DOHH2 (cell line): ENCODE measurements around the gene CLMN.

Source experiments
- H3F3A ChIP-seq: fragments of 200-600 bp; sonication (generic), shearing (Covaris generic); 2 replicates; pipeline ENCODE4 v1.6.0; 2016; ENCODE audit warnings: antibody characterized with exemption, mild to moderate bottlenecking; ENCODE audit not compliant: control insufficient read depth, insufficient read depth
- H3K27ac ChIP-seq: fragments of 200-600 bp; sonication (generic); 2 replicates; pipeline ENCODE4 v1.5.1; 2014; ENCODE audit warnings: low read depth, mild to moderate bottlenecking, low read length, moderate library complexity
- H3K27me3 ChIP-seq: fragments of 200-600 bp; sonication (generic); 2 replicates; pipeline ENCODE4 v1.6.1; 2014; ENCODE audit warnings: mild to moderate bottlenecking, low read length, mixed read lengths; ENCODE audit not compliant: control insufficient read depth
- H3K36me3 ChIP-seq: fragments of 200-600 bp; sonication (generic); 2 replicates; pipeline ENCODE4 v1.6.1; 2014; ENCODE audit warnings: mild to moderate bottlenecking, low read length, moderate library complexity, mixed read lengths; ENCODE audit not compliant: control insufficient read depth
- H3K4me1 ChIP-seq: fragments of 200-600 bp; sonication (generic); 2 replicates; pipeline ENCODE4 v1.6.1; 2014; ENCODE audit warnings: mild to moderate bottlenecking, low read length, mixed read lengths; ENCODE audit not compliant: control insufficient read depth
- H3K4me2 ChIP-seq: fragments of 200-600 bp; sonication (generic); 2 replicates; pipeline ENCODE4 v1.6.0; 2014; ENCODE audit warnings: mild to moderate bottlenecking, low read length, moderate library complexity
- H3K4me3 ChIP-seq: fragments of 200-600 bp; sonication (generic); 2 replicates; pipeline ENCODE4 v1.5.1; 2014; ENCODE audit warnings: mild to moderate bottlenecking, low read length, mixed read lengths
- H3K79me2 ChIP-seq: fragments of 200-600 bp; sonication (generic); 2 replicates; pipeline ENCODE4 v1.6.1; 2014; ENCODE audit warnings: mild to moderate bottlenecking, low read length, mixed read lengths; ENCODE audit not compliant: control insufficient read depth
- H3K9me2 ChIP-seq: fragments of 200-600 bp; sonication (generic); replicated peaks from 2 replicates; pipeline ENCODE4 v1.6.1; 2014; ENCODE audit warnings: mild to moderate bottlenecking, low read length, mixed read lengths; ENCODE audit not compliant: control insufficient read depth
- H3K9me3 ChIP-seq: fragments of 200-600 bp; sonication (generic); 2 replicates; pipeline ENCODE4 v1.6.1; 2014; ENCODE audit warnings: antibody characterized with exemption, low read length, mixed read lengths; ENCODE audit not compliant: control insufficient read depth, insufficient read depth
- H4K20me1 ChIP-seq: fragments of 200-600 bp; sonication (generic); 2 replicates; pipeline ENCODE4 v1.6.0; 2014; ENCODE audit warnings: low read depth, mild to moderate bottlenecking, antibody characterized with exemption, low read length, moderate library complexity; ENCODE audit not compliant: control insufficient read depth, insufficient read depth
- CTCF ChIP-seq: fragments of 200-600 bp; sonication (generic); IDR thresholded peaks from one replicate; pipeline ENCODE4 v1.5.1; 2014; ENCODE audit warnings: antibody characterized with exemption, mild to moderate bottlenecking, low read depth, low read length; ENCODE audit not compliant: poor library complexity, severe bottlenecking
- EZH2phosphoT487 ChIP-seq: fragments of 200-600 bp; sonication (generic); IDR thresholded peaks from 2 replicates; pipeline ENCODE4 v1.6.1; 2017; ENCODE audit warnings: borderline replicate concordance, mild to moderate bottlenecking, antibody characterized with exemption, low read length, moderate library complexity, mixed read lengths

CLMN gene

GRCh38 chr14:95282354-95282985 is 37.2 kb downstream of the CLMN start:
- no peak overlapping the region for H3K4me2 ChIP-seq
- TF ChIP-seq EZH2phosphoT487 (no peak), CTCF (no peak)

GRCh38 chr14:95281560-95282176 is 38.0 kb downstream of the CLMN start:
- Histone ChIP-seq H3K79me2 (no peaks in the 10 kb centered on the region), H3K4me2 (no peak overlapping the region), H3K27me3 (peaks cover 21% of the 10 kb centered on the region; the same call in 1 of the 2 replicates), H3K27ac (no peak overlapping the region), H4K20me1 (no peaks in the 10 kb centered on the region), H3F3A (no peaks in the 10 kb centered on the region), H3K9me2 (no peaks in the 10 kb centered on the region), H3K4me1 (no peaks in the 10 kb centered on the region), H3K9me3 (no peaks in the 10 kb centered on the region), H3K4me3 (no peak overlapping the region), H3K36me3 (no peaks in the 10 kb centered on the region)
- TF ChIP-seq EZH2phosphoT487 (no peak), CTCF (no peak)

More at GRCh38 chr14:95282354-95282985, 37.2 kb downstream of the CLMN start:
- Histone ChIP-seq H3K4me3 (no peak overlapping the region), H3K9me3 (no peaks in the 10 kb centered on the region), H3K36me3 (no peaks in the 10 kb centered on the region), H3K79me2 (no peaks in the 10 kb centered on the region), H3K4me1 (no peaks in the 10 kb centered on the region), H3K27me3 (peaks cover 21% of the 10 kb centered on the region; the same call in 1 of the 2 replicates), H3K9me2 (no peaks in the 10 kb centered on the region), H4K20me1 (no peaks in the 10 kb centered on the region), H3K27ac (no peak overlapping the region), H3F3A (no peaks in the 10 kb centered on the region)

- H3K36me3 ChIP-seq = no peaks in the 10 kb centered on the region
- H3K27ac ChIP-seq = no peak overlapping the region
- no peaks in the 10 kb centered on the region for H4K20me1 ChIP-seq
- H3K4me3 ChIP-seq = no peak overlapping the region
- H3K79me2 ChIP-seq = no peaks in the 10 kb centered on the region
- H3K27me3 ChIP-seq = 0 out of 2 replicates have a peak, but pooled peaks cover 6% of the 10 kb centered on the region
- no peak overlapping the region for H3K4me2 ChIP-seq
- no peaks in the 10 kb centered on the region for H3K9me2 ChIP-seq
- TF ChIP-seq CTCF = no peak
- no peak for TF ChIP-seq EZH2phosphoT487
- H3F3A ChIP-seq = no peaks in the 10 kb centered on the region
- H3K9me3 ChIP-seq = no peaks in the 10 kb centered on the region
- H3K4me1 ChIP-seq = no peaks in the 10 kb centered on the region
These were observed 44.2 kb downstream of the CLMN start for GRCh38 chr14:95275494-95275893.
